CD4-positive, alpha-beta T cell (primary cell): ENCODE measurements around the gene CASZ1. TPM values are rescaled to one million over a fixed set of nuclear protein-coding genes. Genes with fewer than 3 reads are reported as not detected.

Source experiments
- ATAC-seq: fragments of 200-7000 bp; cut with Tn5 transposase; one replicate; pipeline ENCODE4 v1.10.0; 2022; ENCODE audit warnings: mild to moderate bottlenecking; ENCODE audit not compliant: poor library complexity
- CTCF ChIA-PET: fragments of 350-600 bp; sonication (Branson Sonifier 250); formaldehyde crosslinking; loops from one replicate; lab custom pipeline; 2021; ENCODE audit warnings: antibody characterized with exemption, inconsistent platforms; lab: Charles Lee
- POLR2A ChIA-PET: fragments of 350-600 bp; sonication (Branson Sonifier 250); formaldehyde crosslinking; loops from one replicate; lab custom pipeline; 2021; ENCODE audit warnings: antibody characterized with exemption, inconsistent platforms; lab: Charles Lee
- DNase-seq, 14 experiments: peaks; one replicate each; pipeline ENCODE4 v3.0.0-alpha.2; 2013 to 2020; ENCODE audit warnings: mixed read lengths in 2 of 14
- H3K27ac ChIP-seq, 2 donors: one replicate each; pipeline versions ENCODE4 v1.5.1 to v1.7.0; 2013; ENCODE audit warnings: low read length in 2 of 2, low read depth in 1 of 2, mild to moderate bottlenecking in 1 of 2
- H3K27me3 ChIP-seq, 2 experiments: 1 replicate in 1 of 2; 2 replicates in 1 of 2; pipeline versions ENCODE4 v1.6.1 to v1.7.0; 2013; ENCODE audit warnings: low read length in 2 of 2, control low read depth in 1 of 2, mild to moderate bottlenecking in 1 of 2, moderate library complexity in 1 of 2; ENCODE audit not compliant: insufficient read depth in 2 of 2, control insufficient read depth in 1 of 2
- H3K36me3 ChIP-seq: one replicate; pipeline ENCODE4 v1.6.1; 2013; ENCODE audit warnings: low read length, control low read depth; ENCODE audit not compliant: insufficient read depth
- H3K4me1 ChIP-seq: one replicate; pipeline ENCODE4 v1.6.1; 2013; ENCODE audit warnings: low read length, control low read depth; ENCODE audit not compliant: insufficient read depth
- H3K4me3 ChIP-seq: one replicate; pipeline ENCODE4 v1.5.1; 2013; ENCODE audit warnings: mild to moderate bottlenecking, low read length, moderate library complexity
- H3K9me3 ChIP-seq, 2 experiments: 1 replicate in 1 of 2; 2 replicates in 1 of 2; pipeline versions ENCODE4 v1.6.1 to v1.7.0; 2013; ENCODE audit warnings: low read length in 2 of 2, mild to moderate bottlenecking in 2 of 2, control low read depth in 1 of 2, moderate library complexity in 1 of 2; ENCODE audit not compliant: control insufficient read depth in 1 of 2, insufficient read depth in 1 of 2
- H3K27ac Mint-ChIP-seq: one replicate; pipeline ENCODE4 v1.8.0; 2020; ENCODE audit warnings: mixed read lengths
- H3K27me3 Mint-ChIP-seq: one replicate; pipeline ENCODE4 v1.8.0; 2021; ENCODE audit warnings: mixed read lengths
- H3K36me3 Mint-ChIP-seq: one replicate; pipeline ENCODE4 v1.8.0; 2021; ENCODE audit warnings: low read depth, mixed read lengths
- H3K4me1 Mint-ChIP-seq: one replicate; pipeline ENCODE4 v1.8.0; 2021; ENCODE audit warnings: low read depth, mixed read lengths
- H3K4me3 Mint-ChIP-seq: one replicate; pipeline ENCODE4 v1.8.0; 2020; ENCODE audit warnings: mild to moderate bottlenecking, mixed read lengths
- H3K9me3 Mint-ChIP-seq: one replicate; pipeline ENCODE4 v1.8.0; 2020; ENCODE audit warnings: mixed read lengths
- intact Hi-C, 2 experiments: fragments of 100-400 bp; cut with DNase I in 1 of 2; cut with micrococcal nuclease in 1 of 2; formaldehyde crosslinking; loops; one replicate each; pipeline versions ENCODE4 v1.15.1 to v1.9.0; 2023 to 2025; cut with DNase I, micrococcal nuclease
- total RNA-seq, 174 experiments: library from RNA in 2 of 174; stranded (reverse) in 2 of 174; gene quantifications; one replicate each; pipeline ENCODE4 v1.2.3 and lab custom pipeline; 2021 to 2026
- TF ChIP-seq, protein P1 (sequence below): fragments of 200-600 bp; IDR thresholded peaks from one replicate; pipeline ENCODE4 v1.8.0; 2022; ENCODE audit warnings: antibody characterized with exemption, mild to moderate bottlenecking

Gene CASZ1
- total RNA-seq, 2 experiments from 2014 or later: 21.8 to 22.8 TPM

DNA sequence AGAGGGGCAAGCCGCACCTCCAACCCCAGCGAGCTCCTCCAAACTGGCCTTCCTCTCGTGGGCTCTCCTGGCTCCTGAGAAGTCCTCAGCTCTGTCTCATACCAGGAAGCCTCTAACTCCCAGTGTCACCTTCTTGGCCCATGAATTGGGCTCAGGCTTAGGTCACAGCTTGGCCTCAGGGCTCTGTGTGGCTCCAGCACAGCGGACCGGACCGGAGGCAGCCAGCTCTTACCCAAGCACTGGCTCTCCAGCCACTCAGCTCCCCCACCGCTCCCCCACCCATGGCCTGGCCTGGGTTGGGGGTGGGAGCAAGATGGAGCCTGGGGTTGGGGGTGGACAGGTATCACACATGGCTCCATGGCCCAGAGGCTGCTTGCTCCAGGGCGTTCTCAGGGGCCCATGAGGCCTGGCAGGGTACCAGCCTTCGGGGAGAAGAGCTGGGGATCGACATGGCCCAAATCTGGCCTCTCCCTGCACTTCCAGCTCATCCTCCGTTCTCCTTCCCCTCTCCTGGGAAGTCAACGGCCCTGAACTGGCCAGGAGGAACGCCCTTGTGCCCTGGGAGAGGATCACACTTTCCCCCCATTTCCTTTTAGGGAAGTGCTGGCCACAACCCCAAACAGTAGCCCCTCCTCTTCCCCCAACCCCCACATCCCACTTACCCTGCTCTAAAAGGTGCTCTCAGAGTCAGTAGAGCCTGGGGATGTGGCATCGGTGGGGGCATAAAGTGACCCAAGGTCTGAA lies 97.5 kb downstream of the CASZ1 start:
- no peak for ATAC-seq
- CTCF ChIA-PET: no interaction called here
- H3K9me3 ChIP-seq: no peaks in the 10 kb centered on the region
- H3K27ac Mint-ChIP-seq: no peak overlapping the region
- H3K36me3 ChIP-seq: no peaks in the 10 kb centered on the region
- no peaks in the 10 kb centered on the region for H3K9me3 Mint-ChIP-seq
- intact Hi-C loops: no loop called here
- TF ChIP-seq, protein P1, sequence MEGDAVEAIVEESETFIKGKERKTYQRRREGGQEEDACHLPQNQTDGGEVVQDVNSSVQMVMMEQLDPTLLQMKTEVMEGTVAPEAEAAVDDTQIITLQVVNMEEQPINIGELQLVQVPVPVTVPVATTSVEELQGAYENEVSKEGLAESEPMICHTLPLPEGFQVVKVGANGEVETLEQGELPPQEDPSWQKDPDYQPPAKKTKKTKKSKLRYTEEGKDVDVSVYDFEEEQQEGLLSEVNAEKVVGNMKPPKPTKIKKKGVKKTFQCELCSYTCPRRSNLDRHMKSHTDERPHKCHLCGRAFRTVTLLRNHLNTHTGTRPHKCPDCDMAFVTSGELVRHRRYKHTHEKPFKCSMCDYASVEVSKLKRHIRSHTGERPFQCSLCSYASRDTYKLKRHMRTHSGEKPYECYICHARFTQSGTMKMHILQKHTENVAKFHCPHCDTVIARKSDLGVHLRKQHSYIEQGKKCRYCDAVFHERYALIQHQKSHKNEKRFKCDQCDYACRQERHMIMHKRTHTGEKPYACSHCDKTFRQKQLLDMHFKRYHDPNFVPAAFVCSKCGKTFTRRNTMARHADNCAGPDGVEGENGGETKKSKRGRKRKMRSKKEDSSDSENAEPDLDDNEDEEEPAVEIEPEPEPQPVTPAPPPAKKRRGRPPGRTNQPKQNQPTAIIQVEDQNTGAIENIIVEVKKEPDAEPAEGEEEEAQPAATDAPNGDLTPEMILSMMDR: no peak
- no peaks in the 10 kb centered on the region for H3K27me3 ChIP-seq
- POLR2A ChIA-PET: no interaction called here
- no peaks in the 10 kb centered on the region for H3K36me3 Mint-ChIP-seq
- peaks cover 4% of the 10 kb centered on the region for H3K4me1 Mint-ChIP-seq
- H3K4me1 ChIP-seq: peaks cover 3% of the 10 kb centered on the region
- no peaks in the 10 kb centered on the region for H3K27me3 Mint-ChIP-seq
- no peak overlapping the region for H3K27ac ChIP-seq
- no peak overlapping the region for H3K4me3 Mint-ChIP-seq
- H3K4me3 ChIP-seq: no peak overlapping the region
- no peak for DNase-seq

DNA sequence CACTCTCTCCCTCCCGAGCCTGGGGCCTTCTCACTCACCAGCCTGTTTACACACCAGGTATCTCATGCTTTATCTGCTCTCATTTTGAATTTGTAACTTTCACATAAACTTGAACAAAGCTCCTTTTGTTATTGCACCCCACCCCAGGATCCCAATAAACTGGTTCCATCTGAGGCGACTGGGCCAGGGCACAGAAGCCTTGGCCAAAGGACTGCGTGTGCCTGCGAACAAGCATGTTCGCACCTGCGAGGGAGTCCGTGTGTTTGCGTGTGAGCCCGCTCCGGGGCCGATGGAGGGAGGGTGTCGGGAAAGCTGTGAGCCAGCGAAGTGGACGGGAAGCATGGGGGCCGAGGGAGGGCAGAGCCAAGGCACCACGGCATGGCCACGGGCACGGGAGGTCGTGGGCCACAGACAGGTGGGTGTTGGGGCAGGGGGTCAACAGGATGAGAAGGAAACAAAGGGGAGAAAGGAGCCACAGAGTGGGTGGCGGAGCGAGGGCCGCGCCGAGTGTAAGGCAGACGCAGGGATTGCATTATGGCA lies 98.8 kb downstream of the CASZ1 start:
- peaks cover 13% of the 10 kb centered on the region for H3K4me1 Mint-ChIP-seq
- DNase-seq (no peak), ATAC-seq (no peak)
- ChIA-PET POLR2A (no interaction called here), CTCF (no interaction called here)
- no peaks in the 10 kb centered on the region for H3K9me3 Mint-ChIP-seq
- no peak overlapping the region for H3K27ac Mint-ChIP-seq
- no peak overlapping the region for H3K27ac ChIP-seq
- no peak overlapping the region for H3K4me3 ChIP-seq
- H3K4me1 ChIP-seq: peaks cover 12% of the 10 kb centered on the region
- H3K27me3 Mint-ChIP-seq: no peaks in the 10 kb centered on the region
- no peaks in the 10 kb centered on the region for H3K27me3 ChIP-seq
- peak overlapping the region; percentile 69 for H3K4me3 Mint-ChIP-seq
- H3K36me3 ChIP-seq: no peaks in the 10 kb centered on the region
- no peaks in the 10 kb centered on the region for H3K9me3 ChIP-seq
- intact Hi-C loops: no loop called here
- no peaks in the 10 kb centered on the region for H3K36me3 Mint-ChIP-seq
- TF ChIP-seq, protein P1: no peak

DNA sequence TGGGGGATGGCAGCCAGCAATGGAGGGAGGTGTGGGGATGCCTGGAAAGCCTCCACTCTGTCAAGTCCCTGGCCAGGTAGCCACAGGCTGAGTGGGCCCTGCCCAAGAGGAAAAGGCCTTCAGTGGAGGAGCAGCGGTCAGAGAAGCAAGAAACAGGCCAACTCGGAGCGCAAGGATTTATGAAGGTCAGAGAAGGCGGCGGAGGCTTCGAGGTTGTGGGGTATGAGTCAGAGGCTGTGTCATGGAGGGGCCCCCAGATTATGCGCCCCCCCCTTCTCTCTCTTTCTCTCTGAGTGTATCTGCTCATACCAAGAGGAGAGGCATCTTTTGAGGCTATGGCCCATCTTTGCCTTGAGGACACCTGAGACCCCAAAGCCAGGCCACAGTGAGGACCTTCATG lies 99.5 kb downstream of the CASZ1 start:
- Mint-ChIP-seq H3K27ac (no peak overlapping the region), H3K4me3 (peak overlapping the region; percentile 69), H3K9me3 (no peaks in the 10 kb centered on the region), H3K27me3 (no peaks in the 10 kb centered on the region), H3K4me1 (peaks cover 19% of the 10 kb centered on the region), H3K36me3 (no peaks in the 10 kb centered on the region)
- Histone ChIP-seq H3K27ac (no peak overlapping the region), H3K4me1 (peaks cover 19% of the 10 kb centered on the region), H3K36me3 (no peaks in the 10 kb centered on the region), H3K4me3 (no peak overlapping the region), H3K27me3 (no peaks in the 10 kb centered on the region), H3K9me3 (no peaks in the 10 kb centered on the region)
- intact Hi-C loops: no loop called here
- ChIA-PET CTCF (no interaction called here), POLR2A (no interaction called here)
- no peak for DNase-seq
- ATAC-seq: no peak
- TF ChIP-seq, protein P1: no peak
